Stimulated activated CD4-positive, alpha-beta T cell treated with anti-CD3 and anti-CD28 coated beads, Interleukin-1b, Interleukin-23, amount 100 ng/mL, for 1 hour (primary cell): ENCODE results near the gene ZSWIM1.
A peak's percentile ranks its signal among the peaks of the same experiment; 100 is the strongest.
"Not testable (repeated sequence)": the region's sequence is repeated elsewhere in the genome, so short reads cannot be mapped to it uniquely, and the experiment has no call there.

Experiments used
- DNase-seq, 2 donors: peaks; one replicate each; pipeline ENCODE4 v3.0.0-alpha.2; 2020; ENCODE audit warnings: low read depth in 2 of 2

Gene ZSWIM1

DNA sequence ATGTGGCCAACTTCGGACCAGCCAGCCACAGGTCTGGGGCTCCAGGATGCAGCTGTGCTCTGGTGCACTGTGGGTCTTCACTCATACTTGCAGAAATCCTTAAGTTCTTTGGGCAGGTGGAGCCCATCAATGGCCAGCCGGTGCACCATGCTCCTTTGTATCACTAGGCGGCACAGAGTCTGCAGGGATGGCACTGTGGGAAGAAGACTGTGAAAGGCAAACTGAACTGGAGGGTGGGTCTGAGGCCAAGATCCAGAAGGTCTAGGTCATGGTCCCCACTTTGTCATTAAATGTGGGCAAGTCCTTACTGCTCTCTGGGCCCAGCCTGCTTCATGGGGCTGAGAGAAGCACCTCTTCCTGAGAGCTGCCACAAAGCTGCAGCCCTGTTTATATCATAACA lies 7.7 kb downstream of the ZSWIM1 start:
- no peak for DNase-seq

DNA sequence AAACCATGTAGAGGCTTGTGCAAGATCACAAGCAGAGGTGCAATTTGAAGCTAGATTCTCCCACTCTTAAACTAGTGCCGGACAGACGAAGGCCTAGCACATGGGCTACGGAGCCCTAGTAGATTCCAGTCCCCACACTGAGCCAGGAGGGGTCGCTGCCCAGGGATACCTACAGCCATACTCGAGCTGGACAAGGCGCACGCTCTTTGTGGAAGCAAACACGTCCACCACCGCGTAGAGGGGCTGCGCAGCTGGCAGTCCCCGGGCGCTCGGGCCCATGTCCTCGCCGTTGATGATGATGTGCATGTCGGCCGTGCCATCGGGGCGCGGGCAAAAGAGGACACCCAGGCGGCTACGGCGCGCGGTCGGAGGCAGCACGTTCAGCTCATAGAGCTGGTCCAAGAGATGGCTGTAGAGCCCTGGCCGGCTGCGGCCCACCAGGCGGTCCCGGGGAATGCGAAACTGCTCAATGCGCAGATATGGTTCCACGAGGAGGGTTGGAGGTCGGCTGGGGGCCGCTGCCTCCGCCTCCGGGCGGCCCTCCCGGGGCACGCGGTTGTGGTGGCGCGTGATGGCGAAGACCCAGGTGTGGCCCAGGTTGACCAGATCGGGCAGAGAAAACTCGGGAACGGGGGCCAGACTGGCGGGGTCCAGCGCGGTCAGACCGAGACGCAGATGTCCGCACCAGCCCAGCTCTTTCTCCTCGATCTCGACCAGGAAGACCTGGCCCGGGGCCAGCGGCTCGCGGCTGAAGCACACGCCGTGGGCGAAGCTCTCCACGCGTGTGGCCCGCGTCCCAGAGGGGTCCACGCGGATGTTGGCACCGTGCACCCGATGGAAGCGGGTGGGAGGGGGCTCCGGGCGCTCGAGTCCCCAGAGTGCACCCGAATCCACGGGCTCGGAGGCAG lies 9.3 kb downstream of the ZSWIM1 start:
- no peak for DNase-seq

DNA sequence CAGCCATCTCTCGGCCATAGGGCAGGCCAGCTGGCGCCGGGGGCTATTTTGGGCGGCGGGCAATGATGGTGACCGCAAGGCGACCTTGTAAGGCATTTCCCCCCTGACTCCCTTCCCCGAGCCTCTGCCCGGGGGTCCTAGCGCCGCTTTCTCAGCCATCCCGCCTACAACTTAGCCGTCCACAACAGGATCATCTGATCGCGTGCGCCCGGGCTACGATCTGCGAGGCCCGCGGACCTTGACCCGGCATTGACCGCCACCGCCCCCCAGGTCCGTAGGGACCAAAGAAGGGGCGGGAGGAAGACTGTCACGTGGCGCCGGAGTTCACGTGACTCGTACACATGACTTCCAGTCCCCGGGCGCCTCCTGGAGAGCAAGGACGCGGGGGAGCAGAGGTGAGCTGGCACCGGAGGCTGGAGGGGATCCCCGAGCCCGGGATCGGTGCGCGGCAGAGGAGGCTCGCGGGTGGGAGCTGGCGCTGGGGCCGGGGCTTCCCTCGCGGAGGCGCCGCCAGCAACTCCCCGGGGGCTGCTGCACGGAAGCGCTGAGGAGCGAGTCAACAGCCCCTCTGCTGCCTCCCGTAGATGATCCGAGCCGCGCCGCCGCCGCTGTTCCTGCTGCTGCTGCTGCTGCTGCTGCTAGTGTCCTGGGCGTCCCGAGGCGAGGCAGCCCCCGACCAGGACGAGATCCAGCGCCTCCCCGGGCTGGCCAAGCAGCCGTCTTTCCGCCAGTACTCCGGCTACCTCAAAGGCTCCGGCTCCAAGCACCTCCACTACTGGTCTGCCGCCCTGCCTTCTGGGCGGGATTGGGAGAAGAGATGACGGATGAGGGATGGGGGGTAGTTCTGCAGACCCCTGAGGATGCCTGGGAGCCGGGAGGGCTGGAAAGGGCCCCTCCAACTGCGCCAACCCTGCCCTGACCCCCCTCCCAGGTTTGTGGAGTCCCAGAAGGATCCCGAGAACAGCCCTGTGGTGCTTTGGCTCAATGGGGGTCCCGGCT lies 10.3 kb downstream of the ZSWIM1 start, which contains the start of the genes CTSA and NEURL2:
CTSA (plus strand) TSS at position 351 of the 999 bp plus-strand sequence; CDS start at position 585, 234 bp downstream.
NEURL2 (minus strand) TSS at position 224 of the 999 bp plus-strand sequence; CDS start at position 7, 217 bp downstream.
- peak; percentile 63 to 73 for DNase-seq

DNA sequence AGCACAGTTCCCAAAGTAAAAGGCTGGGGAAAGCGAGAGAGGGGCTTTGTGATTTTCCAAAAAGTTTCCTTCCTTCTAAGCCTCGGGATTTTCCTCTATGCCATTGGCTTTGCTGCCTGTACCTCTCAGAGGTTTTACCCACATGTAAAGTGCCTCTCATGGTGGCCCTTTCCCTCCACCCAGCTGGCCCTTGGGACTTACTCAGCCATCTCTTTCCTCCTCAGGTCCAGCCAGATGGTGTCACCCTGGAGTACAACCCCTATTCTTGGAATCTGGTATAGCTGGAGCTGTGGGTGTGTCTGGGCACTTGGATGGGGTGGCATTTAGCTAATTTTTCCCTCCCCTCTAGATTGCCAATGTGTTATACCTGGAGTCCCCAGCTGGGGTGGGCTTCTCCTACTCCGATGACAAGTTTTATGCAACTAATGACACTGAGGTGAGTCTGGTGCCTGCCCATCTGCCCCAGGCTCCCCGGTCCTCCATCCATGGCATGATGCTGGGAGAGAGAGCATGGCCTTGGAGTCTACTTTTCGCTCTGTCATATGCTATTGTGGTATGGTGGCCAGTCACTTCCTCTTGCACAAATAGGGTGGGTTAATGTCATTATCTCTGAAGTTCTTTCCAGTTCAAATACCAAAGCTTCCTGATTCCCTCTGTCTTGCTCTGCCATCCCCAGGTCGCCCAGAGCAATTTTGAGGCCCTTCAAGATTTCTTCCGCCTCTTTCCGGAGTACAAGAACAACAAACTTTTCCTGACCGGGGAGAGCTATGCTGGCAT lies 11.2 kb downstream of the ZSWIM1 start:
- DNase-seq = no peak

DNA sequence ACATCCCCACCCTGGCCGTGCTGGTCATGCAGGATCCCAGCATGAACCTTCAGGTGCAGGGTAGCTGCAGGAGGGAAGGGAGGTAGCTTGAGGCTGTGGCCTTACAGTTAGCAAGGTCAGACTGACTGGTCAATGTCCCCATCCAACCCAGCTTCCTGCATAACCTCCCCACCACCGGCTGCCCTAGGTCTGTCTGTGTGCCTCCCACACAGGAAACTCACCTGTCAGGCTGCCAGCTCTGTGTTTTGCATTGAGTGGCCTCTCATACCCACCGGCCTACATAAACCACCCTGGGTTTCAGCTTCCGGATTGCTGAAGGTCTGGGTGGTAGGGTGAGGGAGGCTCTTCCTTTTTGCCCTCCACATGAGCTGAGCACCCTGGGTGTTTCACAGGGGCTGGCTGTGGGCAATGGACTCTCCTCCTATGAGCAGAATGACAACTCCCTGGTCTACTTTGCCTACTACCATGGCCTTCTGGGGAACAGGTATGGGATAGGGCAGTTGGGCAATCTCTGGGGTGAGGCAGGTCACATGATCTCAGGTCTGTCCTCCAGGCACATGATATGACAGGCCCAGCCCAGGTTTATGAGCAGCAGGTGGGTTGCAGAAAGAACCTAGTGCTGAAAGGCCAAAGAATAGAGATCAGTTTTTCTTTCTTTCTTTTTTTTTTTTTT lies 11.9 kb downstream of the ZSWIM1 start:
- no peak for DNase-seq

DNA sequence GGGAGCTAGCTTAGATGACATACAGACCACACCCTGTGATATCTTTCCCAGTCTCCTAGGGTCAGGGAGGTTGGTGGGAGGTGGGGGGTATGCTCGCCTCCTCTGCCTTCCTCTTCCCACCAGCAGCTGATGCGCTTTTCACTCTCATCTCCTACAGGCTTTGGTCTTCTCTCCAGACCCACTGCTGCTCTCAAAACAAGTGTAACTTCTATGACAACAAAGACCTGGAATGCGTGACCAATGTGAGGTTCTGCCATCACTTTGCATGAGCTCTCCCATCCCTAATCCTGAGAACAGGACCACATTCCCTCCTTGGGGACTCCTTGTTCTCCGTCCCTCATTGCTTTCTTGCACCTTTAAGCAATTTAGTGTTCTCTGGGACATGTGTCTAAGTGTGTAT lies 12.8 kb downstream of the ZSWIM1 start:
- no peak for DNase-seq

DNA sequence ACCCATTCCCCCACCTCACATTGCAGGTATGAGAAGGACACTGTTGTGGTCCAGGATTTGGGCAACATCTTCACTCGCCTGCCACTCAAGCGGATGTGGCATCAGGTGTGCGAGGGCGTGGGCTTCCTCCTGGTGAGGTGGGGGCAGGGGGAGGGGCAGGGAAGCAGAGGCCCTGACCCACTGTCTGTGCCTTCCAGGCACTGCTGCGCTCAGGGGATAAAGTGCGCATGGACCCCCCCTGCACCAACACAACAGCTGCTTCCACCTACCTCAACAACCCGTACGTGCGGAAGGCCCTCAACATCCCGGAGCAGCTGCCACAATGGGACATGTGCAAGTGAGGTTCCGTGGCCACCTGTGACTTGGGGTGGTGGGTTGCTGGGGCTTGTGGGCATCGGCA lies 13.8 kb downstream of the ZSWIM1 start:
- DNase-seq = no peak

DNA sequence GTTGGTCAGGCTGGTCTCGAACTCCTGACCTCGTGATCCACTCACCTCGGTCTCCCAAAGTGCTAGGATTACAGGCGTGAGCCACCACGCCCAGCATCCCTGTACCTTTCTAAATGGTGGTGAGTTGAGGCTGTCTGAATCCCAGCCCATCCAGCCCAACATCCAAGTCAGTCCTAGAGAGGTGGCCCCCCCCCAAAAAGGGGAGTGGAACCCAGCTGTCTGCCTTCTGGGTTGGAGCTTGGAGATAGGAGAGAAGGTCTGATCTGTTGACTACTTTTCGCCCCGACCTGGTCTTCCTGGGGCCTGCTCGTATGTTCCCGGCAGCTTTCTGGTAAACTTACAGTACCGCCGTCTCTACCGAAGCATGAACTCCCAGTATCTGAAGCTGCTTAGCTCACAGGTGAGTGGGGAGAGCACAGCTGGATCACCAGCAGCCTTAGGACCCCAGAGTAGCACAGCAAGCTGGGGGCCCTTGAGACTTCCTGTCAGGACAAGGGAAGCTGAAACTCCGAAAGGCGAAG lies 15.7 kb downstream of the ZSWIM1 start:
- no peak for DNase-seq

DNA sequence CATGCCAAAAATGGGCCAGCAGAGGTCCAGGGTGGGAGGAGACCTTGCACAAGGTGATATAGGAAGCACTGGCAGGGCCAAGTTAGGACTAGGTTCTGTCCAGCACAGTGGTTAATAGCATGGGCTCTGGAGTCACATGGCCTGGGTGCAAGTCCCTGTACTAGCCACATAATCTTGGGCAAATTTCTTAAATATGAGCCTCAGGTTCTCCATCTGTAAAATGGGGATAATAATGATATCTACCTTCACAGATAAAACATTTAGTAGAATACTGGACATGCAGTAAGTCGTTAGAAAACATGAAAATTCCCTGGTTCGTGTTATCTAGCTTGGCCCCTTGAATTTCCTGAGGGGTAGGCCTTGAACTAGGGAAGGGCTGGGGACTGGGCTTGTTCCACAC lies 16.3 kb downstream of the ZSWIM1 start:
- no peak for DNase-seq

DNA sequence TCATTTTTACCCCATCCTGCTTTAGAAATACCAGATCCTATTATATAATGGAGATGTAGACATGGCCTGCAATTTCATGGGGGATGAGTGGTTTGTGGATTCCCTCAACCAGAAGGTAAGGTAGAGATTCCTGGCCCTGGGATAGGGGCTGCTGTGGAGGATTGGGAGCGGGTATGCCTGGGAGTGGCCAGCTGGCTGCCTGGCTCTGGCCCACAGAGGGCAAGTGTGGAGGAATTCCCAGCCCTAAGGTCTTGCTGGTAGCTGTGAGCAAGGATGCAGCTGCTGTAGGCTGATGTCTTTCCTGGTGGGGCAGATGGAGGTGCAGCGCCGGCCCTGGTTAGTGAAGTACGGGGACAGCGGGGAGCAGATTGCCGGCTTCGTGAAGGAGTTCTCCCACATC lies 16.7 kb downstream of the ZSWIM1 start:
- no peak for DNase-seq

DNA sequence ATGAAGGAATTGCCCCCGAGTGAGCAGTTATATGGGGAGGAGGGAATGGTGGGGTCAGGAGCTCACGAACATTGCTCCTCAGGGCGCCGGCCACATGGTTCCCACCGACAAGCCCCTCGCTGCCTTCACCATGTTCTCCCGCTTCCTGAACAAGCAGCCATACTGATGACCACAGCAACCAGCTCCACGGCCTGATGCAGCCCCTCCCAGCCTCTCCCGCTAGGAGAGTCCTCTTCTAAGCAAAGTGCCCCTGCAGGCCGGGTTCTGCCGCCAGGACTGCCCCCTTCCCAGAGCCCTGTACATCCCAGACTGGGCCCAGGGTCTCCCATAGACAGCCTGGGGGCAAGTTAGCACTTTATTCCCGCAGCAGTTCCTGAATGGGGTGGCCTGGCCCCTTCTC lies 17.3 kb downstream of the ZSWIM1 start:
- no peak for DNase-seq

DNA sequence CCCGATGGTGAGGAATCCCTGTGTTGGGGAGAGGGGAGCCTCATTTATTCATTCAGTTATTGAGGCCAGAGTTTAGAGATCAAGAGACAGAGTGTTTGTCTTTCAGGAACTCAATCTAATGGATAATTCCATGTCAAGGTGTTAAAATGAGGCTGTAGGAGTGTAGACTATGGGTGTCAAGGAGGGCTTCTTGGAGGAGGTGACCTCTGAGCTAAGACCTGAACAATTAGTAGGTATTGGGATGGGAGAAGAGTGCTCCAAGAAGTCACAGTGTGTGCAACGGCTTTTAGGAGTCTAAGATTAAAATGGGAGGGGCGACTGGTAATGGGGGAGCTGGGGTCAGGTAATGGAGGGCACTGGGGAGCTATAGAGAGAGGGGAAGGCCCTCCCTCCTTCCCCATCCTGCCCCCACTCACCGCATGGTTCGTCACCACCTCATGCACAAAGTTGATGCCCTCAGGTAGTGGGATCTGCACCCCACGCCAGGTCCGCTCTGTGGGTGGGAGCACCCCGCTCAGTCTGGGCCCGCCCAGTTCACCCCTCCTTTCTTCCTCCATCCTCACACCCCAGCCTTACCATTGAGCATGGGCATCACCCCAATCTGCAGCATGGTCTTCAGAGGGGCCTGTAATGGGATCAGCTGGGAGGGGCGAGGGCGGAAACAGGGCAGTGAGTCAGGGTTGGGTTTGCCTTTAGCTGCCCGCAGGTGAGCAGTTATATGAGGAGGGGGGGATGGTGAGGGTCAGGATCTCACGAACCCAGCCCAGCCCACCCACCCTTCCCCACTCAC lies 18.2 kb downstream of the ZSWIM1 start:
- DNase-seq = no peak

DNA sequence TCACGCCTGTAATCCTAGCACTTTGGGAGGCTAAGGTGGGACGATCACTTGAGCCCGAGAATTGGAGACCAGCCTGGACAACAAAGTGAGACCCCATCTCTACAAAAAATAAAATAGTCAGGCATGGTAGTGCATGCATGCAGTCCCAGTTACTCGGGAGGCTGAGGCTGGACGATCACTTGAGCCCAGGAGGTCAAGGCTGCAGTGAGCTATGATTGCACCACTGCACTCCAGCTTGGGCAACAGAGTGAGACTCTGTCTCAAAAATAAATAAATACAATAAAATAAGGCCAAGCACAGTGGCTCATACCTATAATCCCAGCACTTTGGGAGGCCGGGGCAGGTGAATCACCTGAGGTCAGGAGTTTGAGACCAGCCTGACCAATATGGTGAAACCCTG lies 20.3 kb downstream of the ZSWIM1 start:
- not testable (repeated sequence) for DNase-seq

DNA sequence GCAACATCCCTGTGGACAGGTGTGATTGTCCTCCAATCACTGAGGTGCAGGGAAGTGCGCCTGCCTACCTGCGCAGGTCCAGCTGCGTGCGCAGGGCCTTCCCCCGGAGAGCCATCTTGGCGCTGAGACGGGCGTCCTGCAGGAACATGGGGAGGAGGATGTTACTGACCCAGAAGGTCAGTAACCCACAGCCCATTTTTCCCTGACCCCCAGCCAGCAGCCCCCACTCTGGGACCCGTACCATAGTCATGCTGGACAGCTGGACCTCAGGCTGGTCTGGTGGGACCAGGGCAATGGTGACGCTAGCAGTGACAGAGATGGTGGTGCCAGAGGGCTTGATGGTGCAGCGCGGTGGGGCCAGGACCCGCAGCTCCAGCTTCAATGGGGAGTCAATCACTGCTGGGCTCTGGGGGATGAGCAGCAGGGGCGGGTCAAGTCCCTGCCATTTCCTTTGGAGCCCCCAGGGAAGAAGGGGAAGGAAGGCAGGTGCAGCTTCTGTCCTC lies 21.2 kb downstream of the ZSWIM1 start:
- no peak for DNase-seq

DNA sequence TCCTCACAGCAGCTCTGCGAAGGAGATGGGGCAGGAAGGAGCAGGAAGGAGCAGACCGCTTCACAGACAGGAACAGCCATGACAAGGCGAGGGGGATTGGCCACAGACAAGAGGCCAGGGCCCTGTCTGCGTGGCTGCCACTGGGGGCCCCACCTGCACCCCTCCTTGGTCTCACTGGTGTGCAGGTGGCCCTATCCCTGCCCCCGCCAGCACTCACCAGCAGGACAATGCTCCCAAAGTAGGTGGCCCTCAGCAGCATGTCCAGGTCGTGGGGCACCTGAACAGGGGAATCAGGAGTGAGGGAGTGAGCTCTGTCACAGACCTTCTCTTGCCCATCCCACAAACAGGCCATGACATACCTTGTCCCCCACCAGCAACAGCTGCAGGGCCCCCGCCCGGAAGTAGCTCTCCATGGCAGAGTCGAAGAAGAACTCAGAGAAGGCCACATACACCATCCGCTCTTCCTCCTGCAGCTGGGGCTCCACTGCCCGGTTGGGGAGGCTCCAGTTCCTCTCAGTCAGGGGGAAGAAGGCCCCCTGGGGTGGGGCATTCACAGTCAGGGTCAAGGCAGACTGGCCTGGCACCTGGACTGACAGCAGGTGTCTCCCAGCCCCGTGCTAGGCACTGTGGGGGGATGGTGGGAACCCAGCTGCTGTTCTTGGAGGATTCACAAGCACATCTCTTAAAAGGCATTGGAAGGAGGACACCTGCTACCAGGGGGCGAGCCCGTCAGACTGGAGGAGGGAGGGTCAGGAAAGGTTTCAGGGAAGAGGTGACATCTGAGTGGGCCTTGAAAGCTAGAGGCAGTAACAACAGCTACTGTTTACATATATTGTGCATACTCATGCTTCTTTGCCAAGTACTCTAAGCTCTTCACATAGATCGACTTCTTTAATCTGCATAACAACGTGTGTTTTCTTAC lies 23.8 kb downstream of the ZSWIM1 start:
- no peak for DNase-seq

DNA sequence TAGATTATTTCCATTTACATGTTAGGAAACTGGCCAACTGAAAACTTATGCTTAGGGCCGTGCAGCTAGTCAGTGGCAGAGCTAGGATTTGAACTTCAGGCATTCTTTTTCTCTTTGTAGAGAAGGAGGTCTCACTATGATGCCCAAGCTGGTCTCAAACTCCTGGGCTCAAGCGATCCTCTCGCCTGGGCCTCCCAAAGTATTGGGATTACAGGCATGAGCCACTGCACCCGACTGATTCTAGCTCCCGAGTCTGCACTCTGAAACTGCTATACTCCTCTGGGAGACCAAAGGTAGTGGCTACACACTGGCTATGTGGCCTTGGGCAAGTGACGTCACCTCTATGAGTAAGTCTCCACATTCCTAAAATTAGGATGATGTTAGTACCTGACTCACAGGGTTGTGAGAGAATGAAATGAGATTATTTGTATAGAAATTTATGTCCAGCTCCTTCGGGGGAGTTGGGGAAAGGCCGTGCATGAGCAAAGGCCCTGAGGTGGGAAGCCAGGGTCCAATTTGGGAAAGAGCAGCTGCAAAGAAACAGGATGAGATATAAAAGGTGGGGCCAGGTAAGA lies 24.6 kb downstream of the ZSWIM1 start:
- DNase-seq = no peak

DNA sequence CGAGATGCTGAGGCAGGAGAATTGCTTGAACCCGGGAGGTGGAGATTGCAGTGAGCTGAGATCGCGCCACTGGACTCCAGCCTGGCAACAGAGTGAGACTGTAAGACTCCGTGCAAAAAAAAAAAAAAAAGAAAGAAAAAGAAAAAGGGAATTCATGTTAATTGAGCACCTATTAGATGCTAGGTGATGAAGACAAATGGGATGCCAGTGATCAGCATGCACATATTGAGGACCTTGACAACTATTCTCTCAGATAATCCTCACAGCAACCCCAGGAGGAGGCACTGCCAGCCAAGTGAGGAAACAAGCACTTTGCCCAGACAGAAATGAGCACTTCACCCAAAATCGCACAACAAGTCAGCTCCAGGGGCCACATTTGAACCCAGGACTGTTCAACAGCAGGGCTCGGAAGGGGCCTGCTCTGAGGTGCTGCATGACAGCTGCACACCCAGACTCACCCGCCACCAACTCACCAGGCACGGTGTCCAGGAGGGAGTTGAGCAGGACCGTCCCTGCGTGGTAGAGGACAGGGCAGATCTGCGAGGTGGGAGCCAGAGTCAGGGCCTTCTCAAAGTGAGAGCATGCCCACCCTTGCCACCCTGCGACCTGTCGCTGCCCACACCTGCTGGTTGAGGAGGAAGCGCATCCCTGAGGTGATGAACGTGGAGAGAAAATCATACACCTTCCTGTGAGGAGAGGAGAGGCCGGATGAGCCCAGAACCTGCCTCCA lies 26.4 kb downstream of the ZSWIM1 start:
- no peak for DNase-seq

DNA sequence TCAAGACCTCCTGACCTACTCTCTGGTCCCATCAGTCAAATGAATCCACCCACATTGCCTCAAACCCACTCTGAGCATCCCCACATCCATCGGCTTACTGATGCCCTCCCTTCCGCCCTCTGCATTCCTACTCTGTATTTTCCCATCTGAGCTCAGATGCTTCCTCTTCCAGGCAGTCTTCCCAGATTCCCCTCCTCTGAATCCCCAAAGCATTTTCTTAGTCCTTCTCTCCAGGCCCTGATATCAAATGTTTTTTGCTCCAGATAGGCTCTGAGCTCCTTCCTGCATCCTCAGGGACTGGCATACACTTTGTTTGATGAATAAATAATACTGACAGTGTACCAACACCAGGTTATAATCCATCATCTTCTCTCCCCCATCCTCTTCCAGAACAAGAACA lies 27.1 kb downstream of the ZSWIM1 start:
- no peak for DNase-seq
